GM12878 (cell line): Measurements from ENCODE around the gene LRTM2. TPM values are rescaled to one million over a fixed set of nuclear protein-coding genes. Genes with fewer than 3 reads are reported as not detected.

ENCODE experiments used
- CREB1 ChIP-seq: IDR thresholded peaks from 2 replicates; pipeline ENCODE4 v1.6.1; 2012; ENCODE audit warnings: low read depth, mild to moderate bottlenecking, inconsistent platforms
- CREM ChIP-seq: IDR thresholded peaks from 2 replicates; pipeline ENCODE4 v1.6.1; 2014; ENCODE audit warnings: antibody characterized with exemption, low read depth
- DPF2 ChIP-seq: fragments of 450-650 bp; IDR thresholded peaks from 2 replicates; pipeline ENCODE4 v1.6.1; 2017; ENCODE audit warnings: mild to moderate bottlenecking
- HDGF ChIP-seq: fragments of 450-650 bp; IDR thresholded peaks from 2 replicates; pipeline ENCODE4 v1.6.1; 2016; ENCODE audit warnings: antibody characterized with exemption
- PML ChIP-seq: IDR thresholded peaks from 2 replicates; pipeline ENCODE4 v1.6.1; 2012; ENCODE audit warnings: low read length, inconsistent platforms
- RBBP5 ChIP-seq: fragments of 200-600 bp; sonication (generic); conservative IDR thresholded peaks from 2 replicates; pipeline ENCODE4 v1.6.1; 2016
- SIX5 ChIP-seq: IDR thresholded peaks from 2 replicates; pipeline ENCODE4 v1.6.1; 2011; ENCODE audit warnings: mild to moderate bottlenecking, low read depth, low read length, moderate library complexity; ENCODE audit not compliant: severe bottlenecking
- SP1 ChIP-seq: IDR thresholded peaks from one replicate; pipeline ENCODE4 v1.6.1; 2011; ENCODE audit warnings: low read depth, low read length
- TAF1 ChIP-seq: IDR thresholded peaks from 2 replicates; pipeline ENCODE4 v1.6.1; 2011; ENCODE audit warnings: mild to moderate bottlenecking, low read depth, low read length, borderline replicate concordance
- TARDBP ChIP-seq: IDR thresholded peaks from 2 replicates; pipeline ENCODE4 v1.6.1; 2016; ENCODE audit warnings: borderline replicate concordance
- YY1 ChIP-seq: IDR thresholded peaks from 2 replicates; pipeline ENCODE4 v1.6.1; 2011; ENCODE audit warnings: low read depth, mild to moderate bottlenecking, low read length
- polyA plus RNA-seq, 11 experiments: library from polyadenylated mRNA; depleted of rRNA in 4 of 11; unstranded in 6 of 11; stranded (reverse) in 5 of 11; fragments of >200 nt; fragmentation: Nextera tagmentation in 4 of 11; fragmentation: Illumina TruSeq in 1 of 11; extraction: Ambion mirVana in 4 of 11; extraction: Trizol in 1 of 11; gene quantifications; 1 replicate in 1 of 11; 2 replicates in 10 of 11; pipeline versions ENCODE4 v1.2.1 to v1.2.3, GENCODE V29; 2011 to 2016; ENCODE audit warnings: inconsistent platforms in 2 of 11, missing spikeins in 2 of 11, low read depth in 1 of 11
- total RNA-seq, 4 experiments: library from RNA; depleted of rRNA in 3 of 4; stranded (reverse); fragments of >200 nt in 3 of 4; fragmentation: Illumina TruSeq in 1 of 4; extraction: Trizol in 1 of 4; gene quantifications; 2 replicates each; pipeline versions ENCODE4 v1.2.1 to v1.2.3, GENCODE V29; 2013 to 2021
- TF ChIP-seq, protein P1 (sequence below): fragments of 450-650 bp; IDR thresholded peaks from 2 replicates; pipeline ENCODE4 v1.6.1; 2017; ENCODE audit warnings: antibody characterized with exemption, mild to moderate bottlenecking, moderate library complexity
- TF ChIP-seq, protein P2 (sequence below): fragments of 150-350 bp; IDR thresholded peaks from 2 replicates; pipeline ENCODE4 v1.6.1; 2016; ENCODE audit warnings: low read depth, low read length
- TF ChIP-seq, protein P3 (sequence below), 3 experiments: IDR thresholded peaks in 2 of 3; conservative IDR thresholded peaks in 1 of 3; 2 replicates each; pipeline ENCODE4 v1.5.1; 2011; ENCODE audit warnings: low read depth in 3 of 3, low read length in 3 of 3, mild to moderate bottlenecking in 3 of 3, control low read depth in 2 of 3, moderate library complexity in 2 of 3, inconsistent platforms in 1 of 3, mixed read lengths in 1 of 3; ENCODE audit not compliant: control insufficient read depth in 2 of 3, insufficient read depth in 1 of 3; ENCODE audit errors: extremely low read depth in 1 of 3
- TF ChIP-seq, protein P4 (sequence below): IDR thresholded peaks from 2 replicates; pipeline ENCODE4 v1.6.1; 2012; ENCODE audit warnings: improper control_type of control experiment, low read depth, low read length; ENCODE audit not compliant: insufficient replicate concordance

Gene LRTM2
- total and polyA plus RNA-seq, 10 of the 15 experiments (the other 5 are each of a cell fraction or from before 2014, with no cell fraction given) = 0.05 TPM; not detected in 9

DNA sequence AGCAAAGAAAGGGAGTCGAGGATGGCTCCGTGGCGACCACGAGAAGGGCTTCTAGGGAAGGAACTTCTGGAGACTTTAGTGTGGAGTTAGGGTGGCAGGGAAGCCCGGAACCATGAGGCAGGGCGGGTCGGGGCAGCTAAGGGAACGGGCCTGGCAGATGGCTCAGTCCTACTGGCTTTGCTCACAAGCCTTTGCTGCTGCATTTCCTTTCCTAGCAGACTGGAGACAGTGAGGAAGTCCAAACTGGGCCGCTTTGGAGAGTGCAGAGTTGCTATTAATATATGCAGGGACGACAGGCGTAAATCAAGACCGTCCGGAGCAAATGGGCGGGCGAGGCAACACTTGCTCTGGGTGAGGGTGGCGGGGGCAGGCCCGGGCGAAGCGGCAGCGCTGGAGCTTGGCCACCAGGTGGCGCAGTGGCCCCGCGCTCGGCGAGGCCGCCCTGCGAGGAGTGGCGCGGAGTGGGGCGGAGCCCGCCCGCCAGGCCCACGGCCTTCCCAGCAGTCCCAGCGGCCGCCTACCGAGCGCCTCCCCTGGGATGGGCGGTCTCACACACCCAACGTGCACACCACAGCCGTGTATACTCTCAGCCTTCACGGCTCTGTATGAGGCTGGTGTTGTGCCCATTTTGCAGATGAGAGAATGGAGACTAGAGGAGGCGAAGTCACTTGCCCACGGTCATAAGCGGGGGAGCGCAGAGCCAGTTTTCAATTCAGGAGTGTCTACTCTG lies 24.4 kb upstream of the LRTM2 start (continued):
- TF ChIP-seq, protein P1, sequence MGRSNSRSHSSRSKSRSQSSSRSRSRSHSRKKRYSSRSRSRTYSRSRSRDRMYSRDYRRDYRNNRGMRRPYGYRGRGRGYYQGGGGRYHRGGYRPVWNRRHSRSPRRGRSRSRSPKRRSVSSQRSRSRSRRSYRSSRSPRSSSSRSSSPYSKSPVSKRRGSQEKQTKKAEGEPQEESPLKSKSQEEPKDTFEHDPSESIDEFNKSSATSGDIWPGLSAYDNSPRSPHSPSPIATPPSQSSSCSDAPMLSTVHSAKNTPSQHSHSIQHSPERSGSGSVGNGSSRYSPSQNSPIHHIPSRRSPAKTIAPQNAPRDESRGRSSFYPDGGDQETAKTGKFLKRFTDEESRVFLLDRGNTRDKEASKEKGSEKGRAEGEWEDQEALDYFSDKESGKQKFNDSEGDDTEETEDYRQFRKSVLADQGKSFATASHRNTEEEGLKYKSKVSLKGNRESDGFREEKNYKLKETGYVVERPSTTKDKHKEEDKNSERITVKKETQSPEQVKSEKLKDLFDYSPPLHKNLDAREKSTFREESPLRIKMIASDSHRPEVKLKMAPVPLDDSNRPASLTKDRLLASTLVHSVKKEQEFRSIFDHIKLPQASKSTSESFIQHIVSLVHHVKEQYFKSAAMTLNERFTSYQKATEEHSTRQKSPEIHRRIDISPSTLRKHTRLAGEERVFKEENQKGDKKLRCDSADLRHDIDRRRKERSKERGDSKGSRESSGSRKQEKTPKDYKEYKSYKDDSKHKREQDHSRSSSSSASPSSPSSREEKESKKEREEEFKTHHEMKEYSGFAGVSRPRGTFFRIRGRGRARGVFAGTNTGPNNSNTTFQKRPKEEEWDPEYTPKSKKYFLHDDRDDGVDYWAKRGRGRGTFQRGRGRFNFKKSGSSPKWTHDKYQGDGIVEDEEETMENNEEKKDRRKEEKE = 0 out of 2 replicates have a peak, but pooled peaks have one; percentile 45
- TF ChIP-seq YY1 = peak; percentile 80
- peak; percentile 67 for TF ChIP-seq SP1
- TF ChIP-seq PML = no peak
- TF ChIP-seq CREB1 = no peak
- peak; percentile 59; the same call in 1 of the 2 replicates for TF ChIP-seq TAF1
- TF ChIP-seq DPF2 = peak; percentile 68
- TF ChIP-seq HDGF = no peak
- TF ChIP-seq SIX5 = peak; percentile 0
- TF ChIP-seq TARDBP = no peak
- TF ChIP-seq, protein P2, sequence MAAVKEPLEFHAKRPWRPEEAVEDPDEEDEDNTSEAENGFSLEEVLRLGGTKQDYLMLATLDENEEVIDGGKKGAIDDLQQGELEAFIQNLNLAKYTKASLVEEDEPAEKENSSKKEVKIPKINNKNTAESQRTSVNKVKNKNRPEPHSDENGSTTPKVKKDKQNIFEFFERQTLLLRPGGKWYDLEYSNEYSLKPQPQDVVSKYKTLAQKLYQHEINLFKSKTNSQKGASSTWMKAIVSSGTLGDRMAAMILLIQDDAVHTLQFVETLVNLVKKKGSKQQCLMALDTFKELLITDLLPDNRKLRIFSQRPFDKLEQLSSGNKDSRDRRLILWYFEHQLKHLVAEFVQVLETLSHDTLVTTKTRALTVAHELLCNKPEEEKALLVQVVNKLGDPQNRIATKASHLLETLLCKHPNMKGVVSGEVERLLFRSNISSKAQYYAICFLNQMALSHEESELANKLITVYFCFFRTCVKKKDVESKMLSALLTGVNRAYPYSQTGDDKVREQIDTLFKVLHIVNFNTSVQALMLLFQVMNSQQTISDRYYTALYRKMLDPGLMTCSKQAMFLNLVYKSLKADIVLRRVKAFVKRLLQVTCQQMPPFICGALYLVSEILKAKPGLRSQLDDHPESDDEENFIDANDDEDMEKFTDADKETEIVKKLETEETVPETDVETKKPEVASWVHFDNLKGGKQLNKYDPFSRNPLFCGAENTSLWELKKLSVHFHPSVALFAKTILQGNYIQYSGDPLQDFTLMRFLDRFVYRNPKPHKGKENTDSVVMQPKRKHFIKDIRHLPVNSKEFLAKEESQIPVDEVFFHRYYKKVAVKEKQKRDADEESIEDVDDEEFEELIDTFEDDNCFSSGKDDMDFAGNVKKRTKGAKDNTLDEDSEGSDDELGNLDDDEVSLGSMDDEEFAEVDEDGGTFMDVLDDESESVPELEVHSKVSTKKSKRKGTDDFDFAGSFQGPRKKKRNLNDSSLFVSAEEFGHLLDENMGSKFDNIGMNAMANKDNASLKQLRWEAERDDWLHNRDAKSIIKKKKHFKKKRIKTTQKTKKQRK = no peak
- TF ChIP-seq, protein P3, sequence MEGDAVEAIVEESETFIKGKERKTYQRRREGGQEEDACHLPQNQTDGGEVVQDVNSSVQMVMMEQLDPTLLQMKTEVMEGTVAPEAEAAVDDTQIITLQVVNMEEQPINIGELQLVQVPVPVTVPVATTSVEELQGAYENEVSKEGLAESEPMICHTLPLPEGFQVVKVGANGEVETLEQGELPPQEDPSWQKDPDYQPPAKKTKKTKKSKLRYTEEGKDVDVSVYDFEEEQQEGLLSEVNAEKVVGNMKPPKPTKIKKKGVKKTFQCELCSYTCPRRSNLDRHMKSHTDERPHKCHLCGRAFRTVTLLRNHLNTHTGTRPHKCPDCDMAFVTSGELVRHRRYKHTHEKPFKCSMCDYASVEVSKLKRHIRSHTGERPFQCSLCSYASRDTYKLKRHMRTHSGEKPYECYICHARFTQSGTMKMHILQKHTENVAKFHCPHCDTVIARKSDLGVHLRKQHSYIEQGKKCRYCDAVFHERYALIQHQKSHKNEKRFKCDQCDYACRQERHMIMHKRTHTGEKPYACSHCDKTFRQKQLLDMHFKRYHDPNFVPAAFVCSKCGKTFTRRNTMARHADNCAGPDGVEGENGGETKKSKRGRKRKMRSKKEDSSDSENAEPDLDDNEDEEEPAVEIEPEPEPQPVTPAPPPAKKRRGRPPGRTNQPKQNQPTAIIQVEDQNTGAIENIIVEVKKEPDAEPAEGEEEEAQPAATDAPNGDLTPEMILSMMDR (IDR thresholded peaks at IDR 0.05 in 2 of 3, conservative IDR thresholded peaks at IDR 0.05 in 1 of 3; ENCODE audit: control insufficient read depth in 2 of 3, extremely low read depth in 1 of 3, insufficient read depth in 1 of 3, low read depth in 3 of 3, low read length in 3 of 3) = peak; percentile 81 to 97 (median 92); a peak in 5 of 6 replicates
- TF ChIP-seq RBBP5 = no peak
- TF ChIP-seq, protein P4, sequence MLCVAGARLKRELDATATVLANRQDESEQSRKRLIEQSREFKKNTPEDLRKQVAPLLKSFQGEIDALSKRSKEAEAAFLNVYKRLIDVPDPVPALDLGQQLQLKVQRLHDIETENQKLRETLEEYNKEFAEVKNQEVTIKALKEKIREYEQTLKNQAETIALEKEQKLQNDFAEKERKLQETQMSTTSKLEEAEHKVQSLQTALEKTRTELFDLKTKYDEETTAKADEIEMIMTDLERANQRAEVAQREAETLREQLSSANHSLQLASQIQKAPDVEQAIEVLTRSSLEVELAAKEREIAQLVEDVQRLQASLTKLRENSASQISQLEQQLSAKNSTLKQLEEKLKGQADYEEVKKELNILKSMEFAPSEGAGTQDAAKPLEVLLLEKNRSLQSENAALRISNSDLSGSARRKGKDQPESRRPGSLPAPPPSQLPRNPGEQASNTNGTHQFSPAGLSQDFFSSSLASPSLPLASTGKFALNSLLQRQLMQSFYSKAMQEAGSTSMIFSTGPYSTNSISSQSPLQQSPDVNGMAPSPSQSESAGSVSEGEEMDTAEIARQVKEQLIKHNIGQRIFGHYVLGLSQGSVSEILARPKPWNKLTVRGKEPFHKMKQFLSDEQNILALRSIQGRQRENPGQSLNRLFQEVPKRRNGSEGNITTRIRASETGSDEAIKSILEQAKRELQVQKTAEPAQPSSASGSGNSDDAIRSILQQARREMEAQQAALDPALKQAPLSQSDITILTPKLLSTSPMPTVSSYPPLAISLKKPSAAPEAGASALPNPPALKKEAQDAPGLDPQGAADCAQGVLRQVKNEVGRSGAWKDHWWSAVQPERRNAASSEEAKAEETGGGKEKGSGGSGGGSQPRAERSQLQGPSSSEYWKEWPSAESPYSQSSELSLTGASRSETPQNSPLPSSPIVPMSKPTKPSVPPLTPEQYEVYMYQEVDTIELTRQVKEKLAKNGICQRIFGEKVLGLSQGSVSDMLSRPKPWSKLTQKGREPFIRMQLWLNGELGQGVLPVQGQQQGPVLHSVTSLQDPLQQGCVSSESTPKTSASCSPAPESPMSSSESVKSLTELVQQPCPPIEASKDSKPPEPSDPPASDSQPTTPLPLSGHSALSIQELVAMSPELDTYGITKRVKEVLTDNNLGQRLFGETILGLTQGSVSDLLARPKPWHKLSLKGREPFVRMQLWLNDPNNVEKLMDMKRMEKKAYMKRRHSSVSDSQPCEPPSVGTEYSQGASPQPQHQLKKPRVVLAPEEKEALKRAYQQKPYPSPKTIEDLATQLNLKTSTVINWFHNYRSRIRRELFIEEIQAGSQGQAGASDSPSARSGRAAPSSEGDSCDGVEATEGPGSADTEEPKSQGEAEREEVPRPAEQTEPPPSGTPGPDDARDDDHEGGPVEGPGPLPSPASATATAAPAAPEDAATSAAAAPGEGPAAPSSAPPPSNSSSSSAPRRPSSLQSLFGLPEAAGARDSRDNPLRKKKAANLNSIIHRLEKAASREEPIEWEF = no peak
- no peak for TF ChIP-seq CREM
